A673 (cell line): ENCODE data around the gene MAGI3.

Experiments used
- EZH2 ChIP-seq: fragments of 200-600 bp; sonication (generic); IDR thresholded peaks from 2 replicates; pipeline ENCODE4 v1.6.1; 2017; ENCODE audit warnings: borderline replicate concordance, low read depth, mild to moderate bottlenecking, mixed read lengths, antibody characterized with exemption, low read length; ENCODE audit not compliant: poor library complexity, severe bottlenecking
- TF ChIP-seq, protein P1 (sequence below): fragments of 300-800, 200-600 bp; sonication (generic); conservative IDR thresholded peaks from 2 replicates; pipeline ENCODE4 v1.5.1; 2017; ENCODE audit warnings: low read depth, mild to moderate bottlenecking, antibody characterized with exemption, low read length, moderate library complexity, mixed read lengths

DNA sequence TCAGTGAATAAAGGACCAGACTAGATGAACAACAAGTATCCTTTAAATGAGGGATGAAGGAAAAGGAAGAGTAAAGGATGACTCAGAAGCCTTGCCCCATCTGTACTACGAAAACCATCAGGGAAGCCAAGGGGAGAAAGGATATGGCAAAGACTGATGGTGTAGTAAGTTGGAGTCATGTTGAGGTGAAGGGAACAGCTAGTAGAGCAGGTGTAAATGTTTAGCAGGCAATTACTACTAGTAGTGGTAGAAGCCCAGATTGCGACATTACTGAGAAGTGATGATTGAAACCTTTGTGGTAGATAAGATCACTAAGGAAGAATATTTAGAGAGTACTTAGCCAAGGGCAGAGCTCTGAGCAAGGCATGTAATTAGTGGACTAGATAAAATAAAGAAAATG lies 285.0 kb downstream of the MAGI3 start:
- TF ChIP-seq, protein P1, sequence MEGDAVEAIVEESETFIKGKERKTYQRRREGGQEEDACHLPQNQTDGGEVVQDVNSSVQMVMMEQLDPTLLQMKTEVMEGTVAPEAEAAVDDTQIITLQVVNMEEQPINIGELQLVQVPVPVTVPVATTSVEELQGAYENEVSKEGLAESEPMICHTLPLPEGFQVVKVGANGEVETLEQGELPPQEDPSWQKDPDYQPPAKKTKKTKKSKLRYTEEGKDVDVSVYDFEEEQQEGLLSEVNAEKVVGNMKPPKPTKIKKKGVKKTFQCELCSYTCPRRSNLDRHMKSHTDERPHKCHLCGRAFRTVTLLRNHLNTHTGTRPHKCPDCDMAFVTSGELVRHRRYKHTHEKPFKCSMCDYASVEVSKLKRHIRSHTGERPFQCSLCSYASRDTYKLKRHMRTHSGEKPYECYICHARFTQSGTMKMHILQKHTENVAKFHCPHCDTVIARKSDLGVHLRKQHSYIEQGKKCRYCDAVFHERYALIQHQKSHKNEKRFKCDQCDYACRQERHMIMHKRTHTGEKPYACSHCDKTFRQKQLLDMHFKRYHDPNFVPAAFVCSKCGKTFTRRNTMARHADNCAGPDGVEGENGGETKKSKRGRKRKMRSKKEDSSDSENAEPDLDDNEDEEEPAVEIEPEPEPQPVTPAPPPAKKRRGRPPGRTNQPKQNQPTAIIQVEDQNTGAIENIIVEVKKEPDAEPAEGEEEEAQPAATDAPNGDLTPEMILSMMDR, result no peak
- no peak for TF ChIP-seq EZH2
